GF-D8 (cell line): ENCODE data around the gene HEG1.

ENCODE experiments used
- DNase-seq: peaks from one replicate; lab custom pipeline; 2025; lab: John Stamatoyannopoulos, UW

HEG1 gene

GRCh38 chr3:125045194-125045593 lies 10.6 kb downstream of the HEG1 start:
- no peak for DNase-seq

GRCh38 chr3:125043599-125044151 lies 12.1 kb downstream of the HEG1 start:
- no peak for DNase-seq

DNA sequence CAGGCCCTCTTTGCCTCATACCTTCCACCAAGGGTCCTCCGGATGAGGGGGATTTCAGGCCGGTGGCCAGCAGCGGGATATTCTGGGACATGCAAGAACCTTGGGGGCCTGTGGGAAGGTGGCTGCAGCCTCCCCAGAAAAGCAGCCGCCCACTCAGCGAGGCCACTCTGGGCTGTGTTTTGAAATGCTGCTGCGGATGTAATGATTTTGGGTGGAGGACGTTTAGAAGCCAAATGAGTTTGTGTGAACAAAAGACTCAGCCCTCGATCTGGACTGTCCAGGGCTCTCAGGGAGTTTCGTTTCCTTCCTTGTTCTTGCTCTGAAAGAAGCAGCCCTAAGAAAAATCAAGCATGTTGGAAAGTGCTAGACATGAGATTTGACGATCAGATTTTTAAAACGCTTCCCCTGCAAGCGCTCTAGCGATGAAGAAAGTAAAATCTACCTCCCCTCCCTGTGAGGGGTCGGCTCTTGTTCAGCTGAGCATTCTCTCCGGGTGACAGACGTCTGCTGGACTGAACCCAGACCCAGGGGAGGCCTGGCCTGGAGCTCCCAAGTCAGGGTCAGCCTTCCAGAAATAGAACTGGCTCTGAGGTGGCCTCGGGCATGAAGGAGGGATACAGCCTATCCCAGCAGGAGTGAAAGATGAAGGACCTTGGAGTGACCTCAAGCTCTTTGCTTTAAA lies 12.9 kb downstream of the HEG1 start:
- no peak for DNase-seq

- no peak for DNase-seq
These were observed 16.4 kb downstream of the HEG1 start for GRCh38 chr3:125039131-125040100.

DNA sequence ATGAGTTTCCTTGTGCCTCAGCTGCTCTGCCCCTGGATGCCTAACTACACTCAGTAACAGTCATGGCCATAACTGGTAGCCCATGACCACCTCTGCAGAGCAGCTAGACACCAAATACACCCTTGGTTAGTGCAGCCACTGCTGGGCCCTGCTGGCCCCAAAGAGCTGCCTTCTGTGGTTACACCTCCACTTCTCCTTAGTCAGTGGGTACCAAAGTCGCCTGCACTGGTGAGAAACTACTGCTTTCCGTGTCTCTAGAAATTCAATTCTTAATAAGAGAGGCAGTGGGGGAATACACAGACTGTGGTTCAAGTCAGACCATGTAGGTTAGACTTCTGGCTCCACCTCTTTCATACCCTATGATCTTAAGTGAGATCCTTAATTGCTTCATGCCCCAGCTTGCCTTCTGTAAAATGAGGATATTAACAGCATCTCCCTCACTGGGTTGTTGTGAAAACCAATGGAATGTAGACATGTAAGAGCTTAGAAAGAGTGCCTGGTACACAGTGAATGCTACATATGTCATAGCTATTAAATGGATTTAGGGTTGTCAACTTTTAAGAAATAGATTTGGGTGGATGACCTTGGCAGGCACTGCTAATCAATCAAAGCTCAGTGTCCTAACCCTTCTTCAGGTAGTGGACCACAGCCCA lies 18.2 kb downstream of the HEG1 start:
- no peak for DNase-seq

- DNase-seq: no peak
These were observed 20.6 kb downstream of the HEG1 start for GRCh38 chr3:125035217-125035616.

GRCh38 chr3:125033616-125034015 lies 22.2 kb downstream of the HEG1 start:
- no peak for DNase-seq

DNA sequence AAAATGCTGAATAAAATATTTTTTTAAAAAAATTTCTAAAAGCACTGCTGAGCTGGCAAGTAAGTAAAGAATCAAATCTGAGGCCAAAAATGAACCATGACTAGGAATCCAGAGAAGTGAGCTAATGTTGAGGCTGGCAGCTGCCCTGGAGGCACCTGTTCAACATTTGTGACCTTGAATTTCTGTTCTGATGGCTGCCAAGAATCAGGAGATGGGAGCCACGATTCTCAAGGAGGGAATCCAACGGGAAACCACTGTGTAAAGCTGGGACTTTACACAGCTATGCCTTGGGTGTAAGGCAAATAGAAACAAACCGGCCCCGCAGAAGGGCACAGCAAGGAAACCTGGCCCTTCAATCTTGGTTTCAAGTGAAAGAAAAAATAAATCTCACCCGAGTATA lies 22.7 kb downstream of the HEG1 start:
- no peak for DNase-seq

DNA sequence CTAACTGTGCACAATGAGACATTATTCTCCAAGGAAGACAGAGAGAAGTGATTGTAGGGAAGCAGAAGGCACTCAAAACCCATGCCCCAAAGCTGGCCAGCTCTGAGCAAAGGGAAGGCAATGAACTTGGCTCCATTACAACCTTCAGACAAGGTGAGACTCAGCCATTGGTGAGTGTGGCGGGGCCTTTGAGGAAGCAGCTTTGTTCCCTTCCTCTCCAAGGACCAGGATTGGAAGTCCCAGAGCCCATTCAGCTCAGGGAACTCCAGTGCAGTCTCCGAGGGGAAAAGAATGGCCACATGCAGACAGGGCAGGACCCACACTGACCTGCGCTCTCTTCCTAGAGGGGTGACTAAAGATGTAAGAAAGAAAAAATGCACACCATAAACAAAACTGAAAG lies 23.1 kb downstream of the HEG1 start:
- no peak for DNase-seq

GRCh38 chr3:125032100-125032643 lies 23.6 kb downstream of the HEG1 start:
- DNase-seq: no peak

DNA sequence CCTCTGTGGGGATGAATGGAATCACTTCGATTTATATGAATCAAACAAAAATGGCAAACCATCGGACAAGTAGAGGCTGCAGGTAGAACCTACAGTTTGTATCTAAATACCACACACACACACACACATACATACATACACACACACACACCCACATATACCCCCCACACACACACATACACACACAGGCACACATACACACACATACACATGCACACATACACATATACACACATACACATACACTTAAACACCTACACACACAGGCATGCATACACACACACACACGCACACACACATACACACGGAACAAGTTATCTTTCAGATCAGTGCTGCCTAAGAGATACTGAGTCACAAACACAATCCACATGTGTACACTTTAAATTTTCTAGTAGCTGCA lies 24.3 kb downstream of the HEG1 start:
- DNase-seq: no peak

DNA sequence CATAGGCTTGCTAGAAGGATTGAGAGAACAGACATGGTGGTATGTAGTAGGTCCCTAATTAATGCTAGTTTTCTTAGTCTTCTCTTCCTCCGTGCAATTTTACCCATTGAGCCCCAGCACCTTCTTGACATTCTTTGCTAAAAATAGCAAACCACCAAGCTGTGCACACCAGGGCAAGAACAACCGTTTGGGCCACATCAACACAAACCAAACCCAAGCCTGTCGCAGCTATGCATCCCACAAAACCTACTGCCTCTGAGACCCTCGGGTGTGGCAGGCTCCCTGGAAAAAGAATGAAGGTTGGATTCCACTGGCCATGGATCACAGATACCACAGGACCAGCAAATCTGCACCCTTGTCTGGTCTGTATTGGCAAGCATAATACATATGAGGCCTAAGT lies 27.1 kb downstream of the HEG1 start:
- no peak for DNase-seq

DNA sequence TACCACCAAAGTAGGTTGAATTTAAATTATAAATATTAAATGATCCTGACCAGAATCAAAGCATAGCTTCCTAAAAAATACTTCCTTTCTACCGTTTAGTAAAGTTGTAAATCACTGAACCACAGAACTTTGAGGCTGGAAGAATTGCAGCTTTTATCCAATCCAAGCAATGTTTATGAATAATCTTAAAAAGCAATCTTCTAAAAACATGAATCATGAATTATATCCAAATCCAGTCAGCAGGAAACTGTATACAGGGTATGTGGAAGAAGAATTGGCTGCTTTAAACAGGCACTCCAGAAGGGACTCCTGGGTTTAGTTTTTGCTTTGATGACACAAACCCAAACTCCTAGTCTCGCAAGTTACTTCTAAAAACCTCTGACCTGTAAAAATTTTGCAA lies 30.2 kb downstream of the HEG1 start:
- no peak for DNase-seq

DNA sequence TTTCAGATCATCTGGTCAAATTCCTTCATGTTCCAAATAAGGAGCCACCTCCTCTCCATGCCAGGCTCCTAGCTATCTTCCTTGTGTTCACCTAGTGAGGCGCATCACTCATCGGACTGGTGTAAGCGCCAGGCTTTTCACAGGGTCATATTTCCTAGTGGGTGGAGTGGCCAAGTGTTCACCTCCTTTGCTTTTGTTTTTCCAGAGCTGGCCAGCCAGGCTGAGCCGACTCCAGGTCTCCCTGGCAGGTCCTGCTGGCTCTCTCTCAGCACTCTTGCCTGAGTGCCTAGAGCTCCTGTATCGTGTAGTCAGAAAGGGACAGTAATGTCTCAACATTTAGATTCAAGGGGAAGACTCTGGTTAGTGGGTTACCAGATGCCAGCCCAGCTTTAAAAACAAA lies 31.0 kb downstream of the HEG1 start:
- no peak for DNase-seq

- DNase-seq: no peak
These were observed 31.8 kb downstream of the HEG1 start for GRCh38 chr3:125023833-125024555.

GRCh38 chr3:125022206-125022605 lies 33.6 kb downstream of the HEG1 start:
- DNase-seq: no peak

DNA sequence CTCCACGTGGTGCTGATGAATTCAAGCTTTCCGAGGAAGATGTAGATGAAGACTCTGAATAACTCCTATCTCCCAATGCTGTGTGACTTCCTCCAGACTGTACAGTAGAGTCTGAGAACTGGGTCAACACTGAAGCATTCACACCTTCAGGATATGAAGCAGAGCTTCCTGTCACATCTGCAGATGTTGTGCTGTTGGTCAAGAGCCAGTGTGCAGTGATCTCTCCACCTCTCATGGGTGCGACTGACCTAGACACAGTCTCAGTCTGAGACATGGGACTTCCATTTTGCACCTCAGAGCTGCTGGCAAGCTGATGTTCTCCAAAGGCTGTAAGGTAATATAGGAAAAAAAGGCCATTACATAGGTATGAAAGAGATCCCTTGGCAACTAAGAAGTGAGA lies 36.5 kb downstream of the HEG1 start:
- no peak for DNase-seq

DNA sequence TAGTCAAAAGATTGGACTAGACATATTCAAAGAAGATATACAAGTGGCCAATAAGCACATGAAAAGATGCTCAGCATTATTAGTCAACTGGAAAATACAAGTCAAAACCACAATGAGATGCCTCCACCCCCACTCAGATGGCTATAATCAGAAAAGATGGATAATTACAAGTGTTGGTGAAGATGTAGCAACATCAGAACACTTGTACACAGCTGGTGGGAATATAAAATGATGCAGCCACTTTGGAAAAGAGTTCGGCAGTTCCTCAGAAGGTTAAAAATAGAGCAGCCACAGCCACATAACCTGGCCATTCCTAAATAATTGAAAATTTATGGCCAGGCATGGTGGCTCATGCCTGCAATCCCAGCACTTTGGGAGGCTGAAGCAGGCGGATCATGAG lies 38.4 kb downstream of the HEG1 start:
- DNase-seq: no peak

DNA sequence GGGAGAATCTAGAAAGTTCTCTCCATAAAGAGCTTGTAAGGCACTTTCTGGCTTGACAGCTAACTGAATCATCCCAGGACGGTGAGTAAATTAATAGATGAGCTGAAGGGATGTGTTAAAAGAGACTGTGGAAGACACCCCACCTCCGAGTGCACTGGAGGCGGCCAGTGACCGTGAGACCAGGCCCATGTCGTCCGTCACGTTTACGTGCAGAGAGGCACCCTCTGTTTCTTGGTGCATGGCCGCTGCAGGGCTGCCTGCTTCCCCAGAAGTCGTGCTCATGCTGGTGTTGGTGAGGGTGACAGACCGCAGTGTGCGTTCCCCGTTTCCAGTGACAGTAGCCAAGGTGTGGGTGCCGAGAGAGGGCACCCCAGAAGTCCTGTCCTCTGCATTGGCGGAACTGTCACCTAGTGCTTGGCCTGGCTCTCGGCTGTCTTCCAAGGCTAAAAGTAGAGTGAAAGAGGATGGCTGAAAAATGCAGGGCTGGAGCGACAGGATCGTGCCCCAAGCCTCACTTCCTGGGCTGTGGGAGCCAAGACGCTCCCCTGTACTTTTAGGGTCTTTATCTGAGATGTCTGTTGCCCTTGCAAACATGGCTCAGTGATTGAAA lies 41.1 kb downstream of the HEG1 start:
- no peak for DNase-seq

DNA sequence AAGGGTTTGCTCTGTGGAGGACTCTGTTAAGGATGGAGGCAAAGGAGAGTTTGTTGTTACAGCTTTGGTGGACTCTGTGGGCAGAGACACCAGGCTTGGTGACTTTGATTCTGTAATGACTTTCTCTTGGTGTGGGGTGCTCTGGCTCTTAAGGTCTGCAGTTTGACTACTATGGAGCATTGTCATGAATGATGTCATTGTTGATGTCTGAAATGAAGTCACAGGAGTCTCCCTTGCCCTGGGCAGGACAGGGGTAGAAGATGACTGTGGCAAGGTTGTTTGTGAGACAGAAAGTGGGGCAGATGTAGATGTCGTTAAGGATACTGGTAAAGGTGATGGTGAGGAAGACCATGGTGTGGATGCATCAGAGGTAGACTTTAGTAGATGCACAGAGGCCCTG lies 42.7 kb downstream of the HEG1 start:
- no peak for DNase-seq

- no peak for DNase-seq
These were observed 43.9 kb downstream of the HEG1 start for GRCh38 chr3:125011941-125012340.
